Ecto neural progenitor cell (in vitro differentiated cells): ENCODE results near the gene PAEP.

ENCODE experiments used
- DNase-seq: peaks from one replicate; pipeline ENCODE4 v3.0.0-alpha.2; 2018; ENCODE audit warnings: low spot score

The PAEP gene

DNA sequence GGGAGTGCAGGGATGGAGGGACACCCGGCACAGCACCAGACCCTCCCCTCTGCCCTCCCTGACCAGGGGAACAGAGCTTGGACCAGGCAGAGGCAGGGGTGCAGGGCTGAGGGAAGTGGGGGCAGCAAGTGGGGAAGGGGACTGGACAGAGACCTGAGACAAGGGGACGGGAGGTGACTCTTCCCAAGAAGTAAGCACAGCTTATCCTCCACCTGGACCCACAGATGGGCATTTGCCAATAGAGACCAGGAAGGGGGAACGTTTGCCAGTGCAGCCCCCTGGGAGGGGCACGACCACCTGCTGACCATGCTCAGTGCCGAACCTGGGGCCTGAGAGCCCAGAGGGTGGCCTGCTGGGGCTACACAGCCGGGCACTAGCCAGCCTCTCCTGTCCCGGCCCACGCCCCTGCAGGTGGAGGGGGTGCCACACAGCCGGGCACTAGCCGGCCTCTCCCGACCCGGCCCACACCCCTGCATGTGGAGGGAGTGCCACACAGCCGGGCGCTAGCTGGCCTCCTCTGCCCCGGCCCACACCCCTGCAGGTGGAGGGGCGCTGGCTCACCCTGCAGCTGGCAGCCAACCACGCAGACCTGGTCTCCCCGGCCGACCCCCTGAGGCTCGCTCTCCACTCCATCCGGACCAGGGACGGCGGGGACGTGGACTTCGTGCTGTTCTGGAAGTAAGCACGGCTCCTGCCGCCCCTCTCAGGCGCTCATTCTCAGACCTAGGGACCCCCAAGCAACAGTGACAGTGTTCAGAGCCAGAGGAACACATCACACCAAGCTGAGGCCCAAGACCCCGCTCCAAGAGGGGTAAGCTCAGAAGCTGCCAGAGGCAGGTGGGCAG is 53.5 kb downstream of the PAEP start:
- DNase-seq = peak; percentile 45

DNA sequence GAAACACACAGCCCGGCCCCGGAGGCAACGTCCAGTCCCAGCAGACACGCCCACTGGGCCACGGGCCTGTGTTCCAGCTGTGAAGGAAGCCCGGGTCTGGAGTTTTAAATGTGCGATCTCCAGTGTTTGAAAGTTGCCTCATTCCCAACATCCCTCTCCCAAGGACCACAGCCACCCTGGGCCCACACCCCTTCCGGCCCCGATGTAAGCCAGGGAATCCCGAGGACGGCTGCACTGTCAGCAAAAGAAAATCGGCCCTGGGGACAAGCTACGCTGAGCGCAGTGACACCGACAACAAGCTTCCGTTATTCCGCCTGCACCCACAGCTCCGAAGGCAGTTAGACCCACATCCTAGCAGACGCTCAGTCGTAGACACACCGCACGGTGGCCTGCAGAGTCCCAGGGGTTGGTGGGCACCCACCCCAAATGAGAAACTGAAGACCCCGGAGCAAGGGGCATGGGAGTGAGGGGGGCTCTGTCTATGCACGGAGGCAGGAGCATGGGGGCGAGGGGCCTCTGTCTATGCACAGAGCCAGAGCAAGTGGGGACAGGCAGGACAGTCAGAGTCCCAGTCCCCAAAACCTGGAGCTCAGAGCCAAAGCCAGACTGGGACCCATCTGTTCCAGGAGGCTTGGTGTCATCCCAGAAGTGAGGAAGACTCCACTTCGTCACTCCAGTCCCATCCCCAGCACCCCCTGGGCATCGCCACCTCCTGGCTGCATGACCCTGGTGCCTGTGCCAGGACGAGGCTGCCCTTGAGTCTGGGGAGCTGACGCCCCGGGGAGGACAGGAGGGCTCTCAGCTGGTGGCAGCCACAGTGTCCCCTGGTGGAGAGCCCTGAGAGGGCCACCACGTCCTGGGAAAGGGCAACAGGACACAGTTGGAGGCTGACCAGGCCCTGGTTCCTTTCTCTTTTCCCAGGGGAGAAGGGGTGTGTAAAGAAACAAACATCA is 54.4 kb downstream of the PAEP start:
- peak; percentile 49 for DNase-seq
